Measurements from ENCODE around the gene UBE3C.

GRCh38 chr7:157297185-157297584, 158.5 kb downstream of the UBE3C start:
- no peak for TF ChIP-seq EHMT2 (IDR thresholded peaks at IDR 0.05; ENCODE audit: borderline replicate concordance, low read depth, low read length)
- TF ChIP-seq FOXP1 (IDR thresholded peaks at IDR 0.05) = no peak
- TF ChIP-seq FOXP1 (CRISPR knock-in tag; IDR thresholded peaks at IDR 0.05) = no peak
- TF ChIP-seq CBX5 (CRISPR knock-in tag; IDR thresholded peaks at IDR 0.05; ENCODE audit: borderline replicate concordance) = no peak
- TF ChIP-seq SRF (IDR thresholded peaks at IDR 0.05; ENCODE audit: low read depth, low read length) = no peak
- TF ChIP-seq NFATC3 (CRISPR knock-in tag; IDR thresholded peaks at IDR 0.05) = no peak
- no peak for TF ChIP-seq RFX5 (IDR thresholded peaks at IDR 0.05; ENCODE audit: low read depth, low read length)
- TF ChIP-seq ZBTB49 (CRISPR knock-in tag; IDR thresholded peaks at IDR 0.05; ENCODE audit: borderline replicate concordance) = no peak
- TF ChIP-seq CBX2 (IDR thresholded peaks at IDR 0.05; ENCODE audit: low read depth, low read length) = no peak
- no peak for TF ChIP-seq CBX2 (CRISPR knock-in tag; IDR thresholded peaks at IDR 0.05; ENCODE audit: low read depth)
- no peak for TF ChIP-seq ETV6 (CRISPR knock-in tag; conservative IDR thresholded peaks at IDR 0.05)
- no peak for TF ChIP-seq ADNP (CRISPR knock-in tag; IDR thresholded peaks at IDR 0.05)
- no peak for TF ChIP-seq ARNT2 (CRISPR knock-in tag; IDR thresholded peaks at IDR 0.05; ENCODE audit: low read depth)
- TF ChIP-seq CTCF (CRISPR knock-in tag; IDR thresholded peaks at IDR 0.05) = no peak

Measured in HepG2 (cell line).